ENCODE results near the gene GPATCH8.

Gene GPATCH8

GRCh38 chr17:44451016-44451627 lies 52.1 kb downstream of the GPATCH8 start:
- no peak for DNase-seq

- DNase-seq, result no peak
Observed at GRCh38 chr17:44448412-44448811, 54.8 kb downstream of the GPATCH8 start.

GRCh38 chr17:44444735-44445105 lies 58.5 kb downstream of the GPATCH8 start:
- DNase-seq, result peak; percentile 56

GRCh38 chr17:44442806-44443205 lies 60.4 kb downstream of the GPATCH8 start:
- no peak for DNase-seq

GRCh38 chr17:44439168-44439567 lies 64.0 kb downstream of the GPATCH8 start:
- DNase-seq, result no peak

DNA sequence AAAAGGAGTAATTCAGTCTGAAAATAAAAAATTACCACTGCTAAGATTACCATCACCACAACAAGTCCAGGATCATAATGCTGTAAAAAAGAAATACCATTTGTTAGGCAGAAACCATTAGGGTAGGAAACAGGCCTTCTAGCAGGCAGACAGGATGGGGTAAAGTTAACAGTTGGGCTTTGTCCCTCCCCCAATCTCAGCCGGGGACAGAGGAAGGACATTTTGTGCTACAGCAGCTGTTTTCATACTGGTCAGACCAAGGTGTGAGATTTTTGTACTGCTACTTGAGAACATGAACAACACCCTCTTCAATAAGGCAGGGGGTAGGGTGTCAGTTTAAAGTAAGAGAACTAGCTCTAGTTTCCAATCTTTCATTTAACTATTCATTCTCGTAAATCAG lies 64.6 kb downstream of the GPATCH8 start:
- no peak for DNase-seq

DNA sequence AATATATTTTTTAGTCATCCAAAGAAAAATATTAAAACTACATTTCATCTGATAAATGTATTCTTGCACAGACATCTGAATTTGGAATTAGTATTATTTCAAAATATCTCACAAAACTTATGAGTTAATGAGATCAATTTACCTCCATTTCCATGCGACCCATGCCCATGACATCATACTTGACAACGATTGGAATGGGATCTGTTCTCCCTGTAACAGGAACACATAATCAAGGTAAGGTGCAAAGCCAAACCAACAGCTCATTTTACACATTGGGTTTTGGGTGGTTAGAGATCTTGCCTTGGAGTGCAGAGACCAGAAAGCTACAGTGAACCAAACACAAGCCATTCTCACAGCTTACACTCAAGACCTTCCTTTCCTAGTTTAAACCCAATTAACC lies 66.9 kb downstream of the GPATCH8 start:
- DNase-seq, result no peak

DNA sequence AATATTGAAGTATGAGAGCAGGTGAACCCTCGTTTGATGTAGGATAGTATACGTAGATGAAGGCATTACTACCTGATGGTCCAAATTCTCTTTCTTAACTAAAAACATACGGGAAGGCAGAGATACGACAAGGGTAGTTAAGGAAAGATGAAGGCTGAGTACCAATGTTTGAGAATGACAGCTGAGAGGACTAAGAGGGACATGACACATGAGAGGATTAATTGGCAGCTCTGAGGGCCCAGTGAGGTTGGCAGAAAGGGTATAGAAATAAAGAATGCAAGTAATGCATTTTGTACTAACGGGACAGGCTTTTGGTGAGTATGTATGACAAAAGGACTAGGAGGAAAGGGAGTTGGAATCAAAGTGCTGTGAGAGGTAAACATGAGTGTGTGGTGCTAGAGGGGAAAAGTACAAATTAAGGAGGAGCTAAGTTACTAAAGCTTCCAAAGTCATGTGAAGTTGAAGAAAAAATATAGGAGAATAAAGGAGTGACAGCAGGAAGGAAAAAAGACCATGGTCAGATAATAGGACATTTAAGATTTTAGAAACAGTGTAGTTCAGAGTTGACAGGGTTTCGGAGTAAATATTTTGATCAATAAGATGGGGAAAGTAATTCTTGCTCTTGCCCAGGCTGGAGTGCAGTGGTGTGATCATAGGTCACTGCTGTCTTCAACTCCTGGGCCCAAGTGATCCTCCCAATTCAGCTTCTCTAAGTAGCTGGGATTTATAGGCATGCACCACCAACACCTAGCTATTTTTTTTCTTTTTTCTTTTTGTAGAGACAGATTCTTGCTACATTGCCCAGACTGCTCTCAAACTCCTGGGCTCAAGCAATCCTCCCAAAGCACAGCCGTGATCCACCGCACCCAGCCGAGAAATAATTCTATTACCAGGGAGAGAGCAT lies 70.7 kb downstream of the GPATCH8 start:
- no peak for DNase-seq

DNA sequence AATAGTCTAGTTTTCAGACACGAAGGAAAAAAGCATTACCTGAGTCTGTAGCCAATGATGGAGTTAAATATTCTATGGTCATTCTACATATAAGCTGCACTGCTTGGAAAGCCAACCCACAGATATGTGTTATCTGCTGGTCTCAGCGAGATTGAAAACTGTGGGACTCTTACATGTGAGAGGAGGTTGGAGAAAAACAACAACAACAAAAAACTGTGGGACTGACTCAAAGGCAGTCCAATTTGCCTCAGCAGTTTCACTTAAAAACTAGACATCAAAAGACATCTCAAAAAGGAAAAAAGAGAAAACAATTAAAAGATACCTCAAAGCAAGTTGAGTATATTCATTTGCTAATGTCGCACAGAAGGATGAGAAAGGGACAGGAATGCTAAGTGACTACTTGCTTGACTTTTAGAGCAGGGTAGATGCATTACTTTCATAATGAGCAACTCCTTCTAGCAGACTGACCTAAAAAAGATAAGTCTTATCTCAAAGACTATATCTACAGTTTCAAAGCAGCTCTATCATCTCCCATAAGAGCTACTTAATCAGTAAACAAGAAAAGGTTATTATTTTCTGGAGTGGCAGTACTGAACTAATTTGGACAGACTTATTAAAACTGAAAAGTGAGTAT lies 78.3 kb downstream of the GPATCH8 start:
- DNase-seq, result no peak

GRCh38 chr17:44417553-44417952 lies 85.7 kb downstream of the GPATCH8 start:
- peak; percentile 56 for DNase-seq

DNA sequence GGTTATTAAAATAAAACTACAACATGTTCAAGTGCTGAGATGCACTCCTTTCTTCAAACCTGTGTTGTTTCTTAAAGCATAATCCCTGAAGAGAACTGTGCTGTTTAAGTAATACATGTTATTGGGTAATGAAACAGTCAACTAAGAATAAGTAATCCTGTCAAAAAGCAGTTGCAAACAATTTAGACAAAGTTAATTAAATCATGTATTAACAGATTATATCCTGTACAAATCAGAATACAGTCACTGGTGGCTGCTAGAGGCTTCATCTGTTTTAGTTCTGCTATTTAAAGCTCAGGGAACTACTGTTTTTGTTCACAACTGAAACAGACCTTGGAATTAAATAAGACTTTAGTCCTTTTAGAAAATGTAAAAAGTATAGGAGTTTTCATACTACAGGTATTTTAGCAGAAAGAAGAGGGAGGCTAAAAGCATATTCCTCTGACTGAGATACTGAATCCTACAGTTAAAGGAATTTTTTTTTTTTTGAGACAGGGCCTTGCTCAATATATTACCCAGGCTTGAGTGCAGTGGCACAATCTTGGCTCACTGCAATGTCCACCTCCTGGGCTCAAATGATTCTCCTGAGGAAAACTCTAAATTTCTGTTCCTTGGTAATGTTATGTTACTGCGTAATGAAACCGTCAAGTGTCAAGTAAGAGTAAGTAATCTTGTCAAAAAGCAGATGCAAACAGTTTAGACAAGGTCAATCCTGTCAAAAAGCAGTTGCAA lies 86.5 kb downstream of the GPATCH8 start:
- DNase-seq, result no peak

GRCh38 chr17:44414394-44415155 lies 88.6 kb downstream of the GPATCH8 start:
- no peak for DNase-seq

- DNase-seq, result no peak
Observed at GRCh38 chr17:44409309-44410028, 93.7 kb downstream of the GPATCH8 start.

GRCh38 chr17:44408786-44409185 lies 94.4 kb downstream of the GPATCH8 start:
- DNase-seq, result no peak

DNA sequence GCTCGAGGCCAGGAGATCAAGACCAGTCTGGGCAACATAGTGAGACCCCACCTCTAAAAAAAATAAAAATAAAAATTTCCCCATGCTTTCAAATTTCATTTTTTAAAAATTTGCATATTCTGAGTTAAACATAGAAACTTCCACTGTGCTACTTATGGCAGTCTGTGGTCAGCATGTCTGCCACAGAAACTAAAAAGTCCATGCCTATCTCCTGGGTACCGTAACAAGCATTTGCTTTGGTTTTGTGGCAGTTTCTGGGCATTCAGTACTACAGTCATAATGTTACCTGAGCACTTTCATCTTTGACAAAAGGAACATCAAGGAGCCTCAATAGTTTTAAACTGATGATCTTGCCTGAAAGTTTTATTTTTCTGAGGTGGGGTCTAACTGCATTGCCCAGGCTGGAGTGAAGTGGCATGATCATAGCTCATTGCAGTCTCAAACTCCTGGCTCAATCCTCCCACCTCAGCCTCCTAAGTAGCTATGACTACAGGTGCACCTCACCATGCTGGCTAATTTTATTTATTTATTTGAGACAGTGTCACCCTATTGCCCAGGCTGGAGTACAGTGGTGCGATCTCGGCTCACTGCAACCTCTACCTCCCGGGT lies 100.5 kb downstream of the GPATCH8 start:
- DNase-seq, result no peak

DNA sequence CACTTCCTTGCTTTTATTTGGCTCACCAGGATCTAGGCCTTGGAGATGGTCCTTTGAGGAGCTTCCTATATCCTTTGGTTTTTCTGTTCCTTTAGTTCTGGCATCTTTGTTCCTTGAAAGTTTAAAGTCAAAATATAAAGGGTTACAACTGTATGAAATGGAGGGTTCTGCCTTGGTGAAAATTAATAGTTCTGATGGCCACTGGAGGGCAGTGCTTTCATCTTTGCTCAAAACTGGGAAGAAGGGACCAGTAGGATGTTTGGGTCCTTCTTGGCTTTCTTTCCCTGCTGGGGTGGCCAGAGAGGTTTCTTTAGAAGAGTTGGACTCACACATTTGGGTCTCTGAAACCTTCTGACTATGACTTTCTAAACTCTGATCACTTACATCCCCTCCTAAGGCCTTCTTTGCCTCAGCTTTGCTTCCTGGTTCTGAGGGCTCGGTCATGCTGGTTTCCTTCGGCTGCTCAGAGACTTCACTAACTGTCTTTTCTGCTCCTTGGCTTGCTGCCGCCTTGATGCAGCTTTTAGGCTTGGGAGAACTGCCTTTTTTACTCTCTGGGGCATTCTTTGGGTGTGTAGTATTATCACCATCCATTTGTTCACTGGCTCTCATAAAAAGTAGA lies 102.9 kb downstream of the GPATCH8 start:
- no peak for DNase-seq

DNA sequence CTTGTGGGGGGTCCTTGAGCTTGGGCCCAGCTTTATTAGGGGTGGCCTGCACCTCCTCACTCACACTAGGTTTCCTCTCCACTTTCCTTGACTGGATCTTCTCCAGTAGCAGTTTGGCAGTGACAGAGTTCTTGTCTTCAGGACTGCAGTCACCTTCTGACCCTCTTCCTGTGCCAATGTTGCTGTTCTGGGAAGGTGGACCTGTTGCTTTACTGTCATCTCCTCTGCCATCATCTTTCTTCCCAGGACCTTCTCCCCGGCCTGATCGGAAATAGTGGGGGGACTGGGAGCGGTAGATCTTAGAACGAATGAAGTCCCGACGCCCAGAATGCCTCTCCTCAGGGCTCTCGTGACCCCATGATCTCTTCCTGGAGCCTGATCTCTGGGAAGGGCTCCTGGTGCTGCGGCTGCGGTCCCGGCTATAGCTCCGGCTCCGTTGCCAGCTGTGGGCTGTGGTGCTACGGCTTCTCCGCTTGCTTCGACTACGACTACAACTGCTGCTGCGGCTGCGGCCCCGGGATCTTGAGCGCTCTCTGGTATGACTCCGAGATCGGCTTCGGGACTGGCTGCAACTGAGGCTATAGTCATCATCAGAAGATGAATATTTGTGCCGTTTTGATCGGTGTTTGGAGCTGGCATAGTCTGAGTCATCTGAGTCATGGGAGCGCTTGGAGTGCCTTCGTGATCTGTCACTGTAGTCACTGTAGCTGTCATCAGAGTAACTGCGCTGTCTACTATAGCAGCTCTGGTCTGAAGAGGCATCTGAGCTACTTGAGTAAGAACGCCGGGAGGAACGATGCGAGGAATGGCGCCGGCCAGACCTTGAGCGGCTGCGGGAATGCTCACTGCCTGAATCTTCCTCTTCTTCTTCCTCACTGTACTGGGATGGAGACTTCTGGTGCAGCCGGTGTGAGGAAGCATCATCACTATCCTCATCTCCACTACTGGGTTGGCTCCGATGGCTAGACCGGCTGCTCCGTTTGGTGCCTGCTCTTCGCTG lies 104.2 kb downstream of the GPATCH8 start:
- DNase-seq, result no peak

DNA sequence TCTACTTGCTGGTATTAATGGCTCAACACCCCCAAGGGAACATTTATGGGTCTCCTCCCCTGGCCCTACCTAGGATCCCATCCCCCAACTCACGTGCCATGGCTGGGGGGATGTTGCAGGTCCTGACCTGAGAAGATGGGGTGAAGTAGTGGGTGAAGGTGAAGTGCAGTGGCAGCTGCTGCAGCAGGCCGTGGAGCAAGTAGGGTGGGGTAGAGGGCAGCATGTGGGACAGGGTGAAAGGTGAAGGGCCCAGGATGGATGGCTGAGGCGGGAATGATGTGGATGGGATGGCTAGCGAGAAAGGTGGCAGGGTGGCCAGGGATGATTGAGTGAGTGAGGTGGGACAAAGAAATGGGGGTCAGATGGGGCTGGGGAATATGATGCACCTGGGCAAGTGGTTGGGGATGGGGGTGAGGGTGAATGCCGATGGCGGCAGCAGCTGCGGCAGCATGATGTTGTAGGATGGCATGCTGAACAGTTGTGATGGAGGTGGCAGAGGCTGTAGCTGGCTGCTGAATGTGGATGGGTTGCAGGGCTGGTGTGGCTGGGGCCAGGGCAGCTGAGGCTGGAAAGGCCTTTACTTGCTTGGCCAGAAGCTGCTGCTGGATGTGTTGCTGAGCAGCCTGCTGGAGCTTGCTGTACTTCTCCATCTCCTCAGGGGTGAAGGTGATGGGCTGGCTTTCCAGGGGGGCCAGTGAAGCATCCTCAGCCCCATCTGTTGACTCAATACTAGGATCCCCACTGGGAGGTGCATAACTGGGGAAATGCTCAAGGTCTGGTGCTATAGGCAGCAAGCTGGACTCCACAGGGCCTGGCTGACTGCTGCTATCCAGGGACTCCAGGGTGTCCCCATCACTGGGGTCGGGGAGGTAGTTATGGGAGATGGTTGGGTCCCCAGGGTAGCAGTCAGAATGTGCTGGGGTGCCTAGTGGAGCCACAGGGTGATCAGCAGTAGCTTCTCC lies 105.4 kb downstream of the GPATCH8 start:
- DNase-seq, result no peak
